Raji (cell line): ENCODE results near the gene ADH1C.

Source experiments
- POLR2A ChIP-seq: IDR thresholded peaks from 2 replicates; pipeline ENCODE4 v1.6.1; 2011; ENCODE audit warnings: low read depth, low read length, control low read depth; ENCODE audit not compliant: insufficient read depth

ADH1C gene

GRCh38 chr4:99352602-99353537, at the start of gene ADH1C:
ADH1C (minus strand) TSS chr4:99352746; CDS start chr4:99352675, 71 bp downstream.
- TF ChIP-seq POLR2A, result no peak

GRCh38 chr4:99400831-99401230, 48.3 kb upstream of the ADH1C start:
- TF ChIP-seq POLR2A, result no peak

GRCh38 chr4:99399017-99399416, 46.5 kb upstream of the ADH1C start:
- no peak for TF ChIP-seq POLR2A

GRCh38 chr4:99395595-99396364, 43.2 kb upstream of the ADH1C start:
- no peak for TF ChIP-seq POLR2A

GRCh38 chr4:99394896-99395295, 42.4 kb upstream of the ADH1C start:
- TF ChIP-seq POLR2A, result no peak

GRCh38 chr4:99390055-99390454, 37.5 kb upstream of the ADH1C start:
- TF ChIP-seq POLR2A, result no peak

- no peak for TF ChIP-seq POLR2A
Measured at GRCh38 chr4:99389606-99390005, 37.1 kb upstream of the ADH1C start.

GRCh38 chr4:99383833-99384392, 31.4 kb upstream of the ADH1C start:
- no peak for TF ChIP-seq POLR2A

- no peak for TF ChIP-seq POLR2A
Measured at GRCh38 chr4:99383399-99383798, 30.9 kb upstream of the ADH1C start.

- no peak for TF ChIP-seq POLR2A
Measured at GRCh38 chr4:99382745-99383360, 30.3 kb upstream of the ADH1C start.

GRCh38 chr4:99381588-99382175, 29.1 kb upstream of the ADH1C start:
- TF ChIP-seq POLR2A, result no peak

- no peak for TF ChIP-seq POLR2A
Measured at GRCh38 chr4:99379571-99379970, 27.0 kb upstream of the ADH1C start.

GRCh38 chr4:99378876-99379275, 26.3 kb upstream of the ADH1C start:
- no peak for TF ChIP-seq POLR2A

- no peak for TF ChIP-seq POLR2A
Measured at GRCh38 chr4:99366491-99366890, 13.9 kb upstream of the ADH1C start.

- TF ChIP-seq POLR2A, result no peak
Measured at GRCh38 chr4:99362768-99363167, 10.2 kb upstream of the ADH1C start.
